ENCODE data around the gene THRA.

Gene THRA

GRCh38 chr17:40094874-40095273 lies 32.1 kb downstream of the THRA start:
- no peak overlapping the region for H3K4me3 ChIP-seq

GRCh38 chr17:40095351-40095943 lies 32.7 kb downstream of the THRA start:
- no peak overlapping the region for H3K4me3 ChIP-seq
- peak overlapping the region in 20 of 21 experiments; percentile 34 to 99 (median 82) for H3K27ac ChIP-seq

More at GRCh38 chr17:40094874-40095273, 32.1 kb downstream of the THRA start:
- peak overlapping the region in 15 of 21 experiments; percentile 28 to 99 (median 88) for H3K27ac ChIP-seq

GRCh38 chr17:40095944-40096791 lies 33.4 kb downstream of the THRA start:
- peak overlapping the region in 4 of 7 experiments; percentile 3 to 81 (median 40) for H3K4me3 ChIP-seq

GRCh38 chr17:40097087-40097486 lies 34.3 kb downstream of the THRA start:
- Histone ChIP-seq H3K4me3 (peak overlapping the region in 4 of 7 experiments; percentile 35 to 95 (median 74)), H3K27ac (peak overlapping the region in 20 of 21 experiments; percentile 35 to 99 (median 90))

More at GRCh38 chr17:40095944-40096791, 33.4 kb downstream of the THRA start:
- peak overlapping the region; percentile 34 to 99 (median 88) for H3K27ac ChIP-seq

DNA sequence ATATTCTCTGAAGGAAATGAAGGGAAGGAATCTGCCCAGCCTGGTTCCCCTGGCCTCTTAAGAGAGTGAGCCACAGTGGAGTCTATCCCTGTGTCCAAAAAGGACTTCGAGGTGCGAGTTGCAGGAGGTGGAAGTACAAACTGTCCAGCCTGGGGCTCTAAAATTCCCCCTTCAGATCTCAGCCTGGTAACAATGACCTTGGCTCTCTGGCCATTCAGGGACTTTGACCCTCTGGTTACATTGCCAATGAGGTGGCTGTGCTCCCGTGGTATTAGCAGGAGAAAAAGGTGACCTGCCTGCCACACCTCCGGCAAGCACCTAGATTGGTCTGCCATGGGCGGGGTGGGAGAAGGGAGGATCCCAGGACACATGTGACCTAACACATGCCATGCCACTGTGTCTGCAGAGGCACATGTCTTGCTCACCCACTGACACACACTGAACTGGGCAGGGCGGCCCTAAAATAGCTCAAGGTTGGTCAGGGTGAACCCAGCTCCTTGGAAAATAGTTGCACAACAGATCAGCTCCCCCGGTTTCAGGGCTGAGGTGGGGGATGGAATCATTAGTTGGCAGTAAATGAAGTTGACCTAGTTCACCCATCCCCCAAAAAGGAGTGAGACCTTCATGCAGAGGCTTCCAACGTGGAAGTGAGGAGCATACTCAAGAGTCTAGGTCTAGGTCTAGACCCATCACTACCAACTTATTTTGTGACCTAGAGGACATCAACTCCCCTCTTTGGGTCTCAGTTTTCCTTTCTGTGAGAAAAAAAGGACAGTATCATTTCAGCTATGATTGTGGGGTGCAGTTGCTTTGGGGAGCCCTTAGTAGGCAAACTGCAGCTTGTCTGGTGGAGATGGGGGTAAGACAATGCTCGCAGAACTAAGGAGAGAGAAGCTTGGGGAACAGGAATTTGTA lies 35.4 kb downstream of the THRA start:
- Histone ChIP-seq H3K27ac (peak overlapping the region; percentile 29 to 99 (median 92)), H3K4me3 (peak overlapping the region; percentile 23 to 95 (median 68))

DNA sequence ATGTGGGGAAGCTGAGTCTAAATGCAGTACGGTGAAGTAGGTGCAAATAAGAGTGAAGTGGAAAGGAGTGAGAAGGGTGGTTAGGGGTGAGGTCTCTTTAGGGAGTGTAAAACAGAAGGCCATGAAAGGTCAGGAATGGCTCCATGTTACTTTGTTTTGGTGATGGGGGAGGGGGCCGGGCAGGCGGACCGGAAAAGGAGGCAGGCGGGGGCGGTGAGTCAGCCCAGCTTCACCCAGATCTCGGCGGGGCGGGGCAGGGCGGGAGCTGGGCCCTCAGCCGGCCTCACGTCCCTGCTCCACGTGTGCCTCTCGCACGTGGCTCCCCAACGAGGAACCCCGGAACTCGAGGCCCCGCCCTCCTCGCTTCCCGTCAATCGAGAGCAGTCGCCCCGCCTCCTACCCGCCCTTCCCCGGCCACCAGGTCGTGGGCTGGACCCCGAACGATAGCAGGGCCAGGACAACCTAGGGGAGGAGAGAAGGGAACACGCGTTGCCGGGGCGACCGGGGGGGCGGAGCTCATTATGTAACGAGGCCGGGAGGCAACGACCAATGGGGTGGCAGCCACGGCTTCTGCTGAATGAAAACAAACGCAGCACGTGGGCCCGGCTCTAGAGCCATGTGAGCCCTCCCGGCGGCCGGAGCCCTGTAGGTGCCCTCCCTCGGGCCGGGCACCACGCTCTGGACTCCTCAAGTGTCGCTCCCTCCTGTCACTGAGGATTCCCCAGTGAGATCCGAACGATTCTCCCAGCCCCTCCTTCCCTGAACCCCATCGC lies 36.3 kb downstream of the THRA start:
- Histone ChIP-seq H3K4me3 (peak overlapping the region; percentile 55 to 95 (median 81)), H3K27ac (peak overlapping the region; percentile 71 to 99 (median 93))

- peak overlapping the region; percentile 71 to 99 (median 93) for H3K27ac ChIP-seq
Observed at GRCh38 chr17:40099619-40100418, 37.1 kb downstream of the THRA start.

DNA sequence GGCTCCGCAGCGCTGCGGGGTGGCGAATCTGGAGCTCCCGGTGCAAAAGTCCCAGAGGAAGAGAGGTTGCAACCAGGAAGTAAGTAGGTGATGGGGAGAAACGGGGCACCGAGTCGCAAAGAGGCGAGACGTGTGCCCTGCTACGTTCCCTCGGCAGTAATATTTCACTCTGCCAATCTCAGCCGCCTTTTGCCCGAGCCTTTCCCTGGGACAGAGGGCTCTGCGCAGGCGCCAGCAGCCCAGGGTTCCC lies 37.6 kb downstream of the THRA start, which contains the start of gene NR1D1:
Gene NR1D1, minus strand, starts transcription at position 171 of the 250 bp plus-strand sequence. CDS start 495 bp downstream, outside the sequence.
- H3K4me3 ChIP-seq = peak within 1 kb of the TSS; percentile 55 to 95 (median 81)
- peak within 1 kb of the TSS; percentile 71 to 99 (median 93) for H3K27ac ChIP-seq

More at GRCh38 chr17:40099619-40100418, 37.1 kb downstream of the THRA start:
- H3K4me3 ChIP-seq = peak overlapping the region; percentile 55 to 95 (median 81)

- peak overlapping the region in 20 of 21 experiments; percentile 82 to 99 (median 94) for H3K27ac ChIP-seq
- peak overlapping the region; percentile 55 to 95 (median 81) for H3K4me3 ChIP-seq
Observed at GRCh38 chr17:40100669-40101366, 38.1 kb downstream of the THRA start.

DNA sequence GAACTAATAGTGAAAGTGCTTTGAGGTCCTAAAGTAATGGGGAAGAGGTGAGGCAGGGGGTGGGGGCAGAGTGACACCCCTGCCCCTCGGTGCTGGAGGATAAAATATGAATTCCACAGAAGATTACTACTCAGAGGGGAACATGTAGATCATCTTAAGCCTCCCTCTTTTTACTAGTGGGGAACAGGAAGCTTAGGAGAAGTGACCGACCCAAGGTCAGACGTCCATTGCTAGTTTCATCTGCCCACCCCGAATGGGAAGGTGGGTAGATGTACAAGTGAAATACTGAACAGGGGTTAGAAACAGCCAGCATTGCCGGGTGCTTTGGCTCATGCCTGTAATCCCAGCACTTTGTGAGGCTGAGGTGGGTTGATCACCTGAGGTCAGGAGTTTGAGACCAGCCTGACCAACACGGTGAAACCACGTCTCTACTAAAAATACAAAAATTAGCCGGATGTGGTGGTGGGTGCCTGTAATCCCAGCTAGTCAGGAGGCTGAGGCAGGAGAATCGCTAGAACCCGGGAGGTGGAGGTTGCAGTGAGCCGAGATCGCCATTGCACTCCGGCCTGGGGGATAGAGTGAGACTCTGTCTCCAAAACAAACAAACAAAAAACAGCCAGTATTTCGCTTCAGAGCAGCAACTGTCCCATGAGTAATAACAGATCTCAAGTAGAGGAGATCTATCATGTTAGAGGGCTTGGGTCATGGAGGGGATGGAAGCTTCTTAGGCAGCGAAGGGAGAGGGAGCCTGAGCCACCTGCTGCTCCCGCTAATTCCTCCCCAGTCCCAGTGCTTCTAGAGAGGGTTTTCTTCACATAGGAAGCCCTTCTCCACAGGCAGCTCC lies 38.8 kb downstream of the THRA start:
- Histone ChIP-seq H3K4me3 (peak overlapping the region in 3 of 7 experiments; percentile 68 to 95 (median 94)), H3K27ac (peak overlapping the region in 19 of 21 experiments; percentile 68 to 99 (median 94))

DNA sequence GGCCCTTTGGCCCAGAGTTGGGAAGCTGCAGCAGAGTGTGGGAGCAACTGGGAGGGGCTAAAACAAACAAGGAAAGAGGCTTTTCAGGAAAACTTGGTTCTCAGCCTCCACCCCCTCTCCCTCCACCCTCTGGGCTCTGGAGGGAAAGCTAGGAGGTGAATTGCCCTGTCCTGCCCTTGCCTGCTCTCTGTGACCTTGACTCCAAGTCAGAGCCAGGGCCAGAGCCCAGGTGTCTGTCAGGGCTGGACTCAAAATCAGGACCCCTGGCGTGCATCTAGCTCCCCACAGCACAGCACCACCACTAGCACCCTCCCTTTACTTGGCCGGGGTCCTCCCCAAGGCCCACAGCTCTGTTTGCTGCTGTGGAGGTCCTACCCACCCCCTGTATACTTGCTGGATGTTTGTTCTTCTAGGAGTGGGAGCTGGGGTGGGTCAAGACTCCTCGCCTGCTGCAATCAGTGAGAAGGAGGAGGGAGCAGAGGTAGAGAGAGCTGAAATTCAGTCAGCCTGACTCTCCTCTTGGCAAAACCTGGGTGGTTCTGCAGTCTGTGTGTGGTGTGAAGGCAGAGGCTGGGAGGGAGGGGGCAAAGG lies 40.4 kb downstream of the THRA start:
- H3K27ac ChIP-seq = peak overlapping the region in 18 of 21 experiments; percentile 8 to 95 (median 66)
- no peak overlapping the region for H3K4me3 ChIP-seq

GRCh38 chr17:40103688-40104087 lies 40.9 kb downstream of the THRA start:
- no peak overlapping the region for H3K4me3 ChIP-seq
- H3K27ac ChIP-seq = peak overlapping the region in 18 of 21 experiments; percentile 8 to 95 (median 66)

DNA sequence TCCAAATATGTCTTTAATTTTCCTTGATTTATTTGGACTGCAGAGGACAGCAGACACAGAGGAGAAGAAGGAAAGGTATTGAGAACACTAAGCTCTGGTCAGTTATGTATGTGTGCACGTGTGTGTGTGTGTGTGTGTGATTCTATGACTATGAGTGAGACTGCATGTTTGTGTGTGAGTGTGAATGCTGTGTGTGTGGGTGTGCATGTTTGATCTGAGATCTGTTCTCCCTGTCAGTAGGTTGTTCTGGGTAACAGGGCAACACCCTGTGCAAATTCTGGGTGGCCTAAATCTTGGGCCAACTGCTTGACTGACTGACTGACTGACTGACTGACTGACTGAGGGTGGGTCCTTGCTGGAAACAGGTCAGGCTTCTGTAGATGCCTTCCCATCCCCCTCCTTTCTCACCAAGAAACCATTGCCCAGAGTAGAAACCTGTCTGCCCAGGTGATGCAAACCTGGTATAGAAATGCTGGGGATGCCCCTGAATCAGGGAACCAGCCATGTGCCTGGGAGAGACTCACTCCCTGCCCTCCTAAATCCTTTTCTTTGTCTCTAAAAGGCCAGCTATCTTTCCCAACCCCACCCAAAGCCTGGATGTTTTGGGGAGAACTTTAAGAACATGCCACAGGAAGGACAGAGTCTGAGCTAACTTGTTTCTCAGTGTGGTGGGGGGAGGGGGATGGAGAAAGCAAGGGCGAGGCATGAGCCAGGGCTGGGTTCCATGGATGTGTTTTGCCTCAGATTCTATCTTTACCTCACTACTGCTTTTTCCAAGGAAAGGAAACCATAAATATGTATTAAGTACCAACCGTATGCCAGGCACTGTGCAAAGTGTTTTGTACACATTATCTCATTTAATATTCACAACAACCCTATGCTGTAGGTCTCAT lies 42.1 kb downstream of the THRA start:
- H3K4me3 ChIP-seq = no peak overlapping the region
- peak overlapping the region in 18 of 21 experiments; percentile 1 to 99 (median 89) for H3K27ac ChIP-seq

DNA sequence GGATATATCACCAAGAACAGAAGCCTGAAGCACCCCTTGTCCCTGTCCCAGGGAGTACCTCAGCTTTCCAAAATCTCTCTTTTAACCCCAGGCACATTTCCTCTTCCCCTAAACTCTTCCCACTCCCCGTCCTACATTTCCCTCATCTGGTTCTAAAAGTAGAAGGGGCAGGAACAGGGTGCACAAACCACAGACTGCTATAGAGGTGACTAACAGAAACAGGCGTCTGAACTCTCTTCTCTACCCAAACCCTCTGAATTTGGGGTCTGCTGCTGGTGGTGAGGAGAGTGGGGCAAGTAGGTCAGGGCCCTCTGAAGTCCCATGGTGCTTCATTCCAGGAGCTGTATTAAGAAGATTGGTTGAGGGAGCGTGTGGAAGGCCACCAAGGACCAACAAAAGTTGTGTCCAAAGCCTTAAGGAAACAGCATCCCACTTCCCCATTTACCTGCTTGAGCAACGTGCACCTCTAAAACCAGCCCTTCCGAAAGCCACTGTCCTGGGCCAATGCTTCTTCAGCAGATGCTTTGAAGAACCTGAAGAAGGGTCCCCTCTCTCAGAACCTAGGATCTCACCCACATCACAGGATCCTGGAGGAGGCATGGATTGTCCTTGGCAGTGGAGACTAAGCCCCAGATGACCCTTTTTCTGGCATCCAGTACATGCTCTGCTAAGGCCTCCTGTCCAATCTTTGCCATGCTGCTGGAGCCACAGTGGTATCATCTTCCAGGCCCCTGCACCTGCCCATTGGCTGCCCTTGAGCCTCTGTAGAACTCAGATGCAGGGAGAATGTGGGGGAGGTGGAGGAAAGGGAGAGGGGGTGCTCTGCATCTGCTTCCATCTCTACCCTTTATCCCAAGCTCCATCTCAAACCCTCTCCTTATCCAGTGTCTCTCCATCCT lies 43.3 kb downstream of the THRA start:
- Histone ChIP-seq H3K27ac (peak overlapping the region in 20 of 21 experiments; percentile 1 to 99 (median 90)), H3K4me3 (no peak overlapping the region)
